Measurements from ENCODE around the gene NELFA.

NELFA gene

GRCh38 chr4:1968686-1969295 is 40.0 kb downstream of the NELFA start (continued):
- TF ChIP-seq ZBTB21 (tag by site-specific recombination; IDR thresholded peaks at IDR 0.05) (no peak), TCF7L2 (IDR thresholded peaks at IDR 0.05; ENCODE audit: borderline replicate concordance, low read depth, low read length) (no peak), PATZ1 (tag by site-specific recombination; IDR thresholded peaks at IDR 0.05) (no peak), EGR2 (tag by site-specific recombination; IDR thresholded peaks at IDR 0.05; ENCODE audit: low read depth) (no peak)

GRCh38 chr4:1967512-1968149 is 41.1 kb downstream of the NELFA start:
- TF ChIP-seq ZNF677 (tag by site-specific recombination; IDR thresholded peaks at IDR 0.05) (no peak), ZNF394 (tag by site-specific recombination; IDR thresholded peaks at IDR 0.05; ENCODE audit: borderline replicate concordance) (no peak), ZNF585B (tag by site-specific recombination; IDR thresholded peaks at IDR 0.05) (no peak), AEBP2 (tag by site-specific recombination; IDR thresholded peaks at IDR 0.05; ENCODE audit: borderline replicate concordance) (no peak), ZNF596 (tag by site-specific recombination; IDR thresholded peaks at IDR 0.05) (no peak)
- no peaks in the 10 kb centered on the region for H3K9me3 ChIP-seq (ENCODE audit: control insufficient read depth, insufficient read depth, low read depth, low read length)
- H3K36me3 ChIP-seq (ENCODE audit: control insufficient read depth in 2 of 2, insufficient read depth in 1 of 2, low read length in 2 of 2) = peaks cover 14 to 88% of the 10 kb centered on the region in 2 experiments
- H3K4me1 ChIP-seq (ENCODE audit: control insufficient read depth, insufficient read depth, low read length) = no peaks in the 10 kb centered on the region
- CTCF ChIA-PET = no interaction called here
- POLR2A ChIA-PET = no interaction called here
- H3K4me3 ChIP-seq (ENCODE audit: low read depth, low read length) = no peak overlapping the region
- no peak overlapping the region for H3K27ac ChIP-seq (ENCODE audit: extremely low read depth, low read depth, low read length)

GRCh38 chr4:1964971-1965370 is 43.8 kb downstream of the NELFA start:
- ChIA-PET POLR2A (no interaction called here), CTCF (no interaction called here)
- Histone ChIP-seq H3K27ac (ENCODE audit: extremely low read depth, low read depth, low read length) (no peak overlapping the region), H3K36me3 (ENCODE audit: control insufficient read depth in 2 of 2, insufficient read depth in 1 of 2, low read length in 2 of 2) (peaks cover 17 to 88% of the 10 kb centered on the region in 2 experiments), H3K4me1 (ENCODE audit: control insufficient read depth, insufficient read depth, low read length) (no peaks in the 10 kb centered on the region), H3K4me3 (ENCODE audit: low read depth, low read length) (no peak overlapping the region), H3K9me3 (ENCODE audit: control insufficient read depth, insufficient read depth, low read depth, low read length) (no peaks in the 10 kb centered on the region)
- TF ChIP-seq ZNF266 (tag by site-specific recombination; IDR thresholded peaks at IDR 0.05; ENCODE audit: low read depth) (no peak), CTCF (tag by site-specific recombination; IDR thresholded peaks at IDR 0.05) (no peak), ZNF112 (tag by site-specific recombination; IDR thresholded peaks at IDR 0.05) (no peak), ZNF623 (tag by site-specific recombination; IDR thresholded peaks at IDR 0.05) (no peak), ZBTB26 (tag by site-specific recombination; optimal IDR thresholded peaks at IDR 0.05) (no peak), ZNF473 (tag by site-specific recombination; IDR thresholded peaks at IDR 0.05) (no peak), SETDB1 (IDR thresholded peaks at IDR 0.05; ENCODE audit: insufficient read length, low read length) (no peak)

All from HEK293 (cell line).